Natural killer cell (primary cell): ENCODE data around the gene DSCAML1. TPM values are rescaled to one million over a fixed set of nuclear protein-coding genes. Genes with fewer than 3 reads are reported as not detected.

Source experiments
- ATAC-seq, 3 donors: fragments of 150-1000 bp in 2 of 3; fragments of 200-7000 bp in 1 of 3; cut with Tn5 transposase; 1 replicate in 1 of 3; 2 replicates in 2 of 3; pipeline ENCODE4 v1.10.0; 2021; ENCODE audit warnings: mild to moderate bottlenecking in 2 of 3, moderate library complexity in 2 of 3
- DNase-seq, 2 donors: peaks; one replicate each; pipeline versions ENCODE4 v3.0.0 to v3.0.0-alpha.2; 2013 to 2021; ENCODE audit warnings: mixed read lengths in 1 of 2
- H3K27ac ChIP-seq: one replicate; pipeline ENCODE4 v1.5.1; 2013; ENCODE audit warnings: mild to moderate bottlenecking, low read length
- H3K27me3 ChIP-seq: one replicate; pipeline ENCODE4 v1.6.1; 2013; ENCODE audit warnings: low read length; ENCODE audit not compliant: control insufficient read depth, insufficient read depth
- H3K36me3 ChIP-seq: one replicate; pipeline ENCODE4 v1.6.1; 2013; ENCODE audit warnings: low read length; ENCODE audit not compliant: control insufficient read depth, insufficient read depth
- H3K4me1 ChIP-seq: one replicate; pipeline ENCODE4 v1.6.1; 2013; ENCODE audit warnings: low read length; ENCODE audit not compliant: control insufficient read depth, insufficient read depth
- H3K4me3 ChIP-seq: one replicate; pipeline ENCODE4 v1.5.1; 2013; ENCODE audit warnings: low read length
- H3K9me3 ChIP-seq: one replicate; pipeline ENCODE4 v1.6.1; 2013; ENCODE audit warnings: low read length; ENCODE audit not compliant: control insufficient read depth, insufficient read depth
- H3K27ac Mint-ChIP-seq, 2 donors: one replicate each; pipeline ENCODE4 v1.8.0; 2022; ENCODE audit warnings: mild to moderate bottlenecking in 2 of 2, mixed read lengths in 2 of 2, moderate library complexity in 1 of 2
- H3K27me3 Mint-ChIP-seq, 2 donors: one replicate each; pipeline ENCODE4 v1.8.0; 2022; ENCODE audit warnings: low read depth in 2 of 2, mixed read lengths in 2 of 2
- H3K36me3 Mint-ChIP-seq: one replicate; pipeline ENCODE4 v1.8.0; 2022; ENCODE audit warnings: mixed read lengths
- H3K4me1 Mint-ChIP-seq, 2 donors: one replicate each; pipeline ENCODE4 v1.8.0; 2022; ENCODE audit warnings: mixed read lengths in 2 of 2
- H3K4me3 Mint-ChIP-seq: one replicate; pipeline ENCODE4 v1.8.0; 2022; ENCODE audit warnings: mild to moderate bottlenecking, moderate library complexity, mixed read lengths
- H3K9me3 Mint-ChIP-seq, 2 donors: one replicate each; pipeline ENCODE4 v1.8.0; 2022; ENCODE audit warnings: mixed read lengths in 2 of 2
- CTCF ChIP-seq: fragments of 200-600 bp; IDR thresholded peaks from one replicate; pipeline ENCODE4 v1.8.0; 2022; ENCODE audit warnings: antibody characterized with exemption
- WGBS: methylation state at CpG from one replicate; pipeline ENCODE4 v1.1.7; 2013; ENCODE audit warnings: missing lambda C conversion rate; ENCODE audit not compliant: insufficient coverage; 5-methylcytosine and 5-hydroxymethylcytosine counted together
- intact Hi-C: fragments of 100-400 bp; cut with micrococcal nuclease; formaldehyde crosslinking; loops from one replicate; pipeline ENCODE4 v1.14.2; 2022
- total RNA-seq, 4 donors: library from RNA; stranded (reverse); fragments of 120-200 nt in 1 of 4; gene quantifications; one replicate each; pipeline versions ENCODE4 v1.2.3 to v1.2.4, GENCODE V29; 2013 to 2022

Gene DSCAML1
- total RNA-seq, 3 donors from 2014 or later (not counting 1 experiment from before 2014, with no cell fraction given), result 0.66 TPM; not detected in 2

DNA sequence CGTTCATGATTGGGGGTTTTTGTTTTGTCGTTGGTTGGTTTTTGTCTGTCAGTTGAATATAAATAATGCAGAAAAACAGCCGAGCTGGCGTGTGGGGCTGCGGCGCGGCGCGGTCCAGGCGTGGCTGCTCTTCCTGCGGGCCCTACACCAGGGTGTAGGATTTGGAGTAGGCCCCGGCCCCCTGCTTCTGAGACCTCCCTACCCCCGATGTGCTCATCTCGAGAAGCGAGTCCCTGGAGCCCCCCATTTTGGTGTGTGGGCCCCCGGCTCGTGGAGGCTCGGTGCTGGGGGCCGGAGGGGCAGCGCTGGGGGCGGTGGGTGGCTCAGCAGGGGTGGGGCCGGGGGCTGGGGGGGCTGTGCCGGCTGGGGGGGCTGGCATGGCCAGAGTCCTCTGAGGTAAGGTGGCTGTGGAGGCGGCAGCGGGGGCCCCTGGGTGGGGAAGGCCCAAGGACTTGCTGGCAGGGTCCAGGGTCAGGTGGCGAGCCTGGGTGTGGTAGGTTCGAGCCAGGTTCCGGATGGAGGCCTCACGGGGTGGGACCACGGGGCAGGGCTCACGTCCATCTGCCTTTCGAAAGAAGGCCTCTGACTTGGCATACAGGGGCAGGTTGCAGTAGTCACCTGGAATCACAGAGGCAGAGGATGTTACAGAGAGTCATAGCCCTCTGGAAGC, 368.7 kb downstream of the DSCAML1 start:
- TF ChIP-seq CTCF, result no peak
- DNase-seq (no peak), ATAC-seq (no peak)
- Mint-ChIP-seq H3K36me3 (no peaks in the 10 kb centered on the region), H3K4me1 (peaks cover 7 to 14% of the 10 kb centered on the region in 2 donors), H3K27ac (no peak overlapping the region), H3K4me3 (no peak overlapping the region), H3K27me3 (peaks cover 8 to 15% of the 10 kb centered on the region in 2 donors), H3K9me3 (no peaks in the 10 kb centered on the region)
- peaks cover 9% of the 10 kb centered on the region for H3K4me1 ChIP-seq
- H3K9me3 ChIP-seq, result no peaks in the 10 kb centered on the region
- 88% methylated on average over 32 of the region's 32 CpGs for WGBS
- H3K4me3 ChIP-seq, result no peak overlapping the region
- H3K27me3 ChIP-seq, result no peaks in the 10 kb centered on the region
- H3K27ac ChIP-seq, result no peak overlapping the region
- no peaks in the 10 kb centered on the region for H3K36me3 ChIP-seq
- intact Hi-C loops, result loop anchor here (5.0 to 10.0 kb wide), 3 partner anchors 516 to 744 kb away; no protein-coding TSS in a partner anchor

DNA sequence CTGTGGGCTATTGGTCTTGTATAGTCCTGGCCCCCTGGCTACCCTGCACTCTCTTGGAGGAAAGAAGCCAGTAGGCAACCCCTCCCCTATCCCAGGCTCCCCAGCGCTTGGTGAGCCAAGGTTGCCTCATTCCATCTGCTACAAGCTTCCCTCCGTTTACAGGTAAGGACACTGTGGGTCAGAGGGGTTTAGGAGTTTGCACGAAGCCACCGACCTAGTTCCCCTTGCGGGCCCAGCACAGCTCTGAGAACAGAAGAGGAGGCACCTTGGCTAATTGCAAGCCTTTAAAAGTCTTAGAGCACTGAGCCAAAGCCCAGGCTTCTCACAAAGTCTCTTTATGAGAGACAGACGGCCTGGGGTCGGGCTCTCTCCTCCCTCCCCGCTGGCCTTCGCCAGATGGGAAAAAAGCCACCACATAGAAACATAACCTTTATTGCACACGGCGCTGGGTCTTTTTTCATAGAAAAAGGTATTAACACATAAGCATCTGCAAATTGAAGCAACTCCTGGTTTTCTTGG, 369.6 kb downstream of the DSCAML1 start:
- ATAC-seq (no peak), DNase-seq (no peak)
- Mint-ChIP-seq H3K27ac (no peak overlapping the region), H3K4me3 (no peak overlapping the region), H3K36me3 (no peaks in the 10 kb centered on the region), H3K27me3 (peaks cover 8 to 15% of the 10 kb centered on the region in 2 donors), H3K9me3 (no peaks in the 10 kb centered on the region), H3K4me1 (peaks cover 7 to 14% of the 10 kb centered on the region in 2 donors)
- Histone ChIP-seq H3K27me3 (no peaks in the 10 kb centered on the region), H3K4me3 (no peak overlapping the region), H3K27ac (no peak overlapping the region), H3K9me3 (no peaks in the 10 kb centered on the region), H3K36me3 (no peaks in the 10 kb centered on the region), H3K4me1 (peaks cover 9% of the 10 kb centered on the region)
- TF ChIP-seq CTCF, result no peak
- WGBS, result 94% methylated on average over 10 of the region's 11 CpGs
- intact Hi-C loops, result loop anchor here (5.0 to 10.0 kb wide), 3 partner anchors 517 to 745 kb away; no protein-coding TSS in a partner anchor

DNA sequence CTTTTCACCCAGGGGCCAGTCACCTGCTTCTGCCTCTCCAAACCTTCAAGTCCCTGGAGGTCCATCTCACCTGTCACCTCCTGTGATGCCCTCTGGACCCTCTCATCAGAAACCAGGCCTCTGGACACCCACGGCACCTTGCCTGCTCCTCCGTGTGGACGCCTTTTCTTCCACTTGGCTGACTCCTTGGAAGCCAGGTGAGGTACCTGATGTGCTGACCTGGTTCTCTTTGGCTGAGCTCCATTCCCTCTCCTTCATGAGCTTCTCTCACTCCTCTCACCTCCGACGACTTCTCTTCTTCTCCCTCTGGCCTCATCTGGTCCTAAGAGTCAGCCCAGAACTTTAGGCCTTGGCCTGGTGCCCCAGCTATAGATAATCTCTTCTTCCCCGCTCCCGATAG, 370.1 kb downstream of the DSCAML1 start:
- no peak for DNase-seq
- H3K4me1 Mint-ChIP-seq, result peaks cover 7 to 14% of the 10 kb centered on the region in 2 donors
- H3K36me3 Mint-ChIP-seq, result no peaks in the 10 kb centered on the region
- Histone ChIP-seq H3K27me3 (no peaks in the 10 kb centered on the region), H3K4me3 (no peak overlapping the region), H3K27ac (no peak overlapping the region), H3K4me1 (peaks cover 9% of the 10 kb centered on the region), H3K36me3 (no peaks in the 10 kb centered on the region), H3K9me3 (no peaks in the 10 kb centered on the region)
- 84% methylated on average over 7 of the region's 7 CpGs for WGBS
- H3K27me3 Mint-ChIP-seq, result peaks cover 8 to 15% of the 10 kb centered on the region in 2 donors
- no peak for TF ChIP-seq CTCF
- intact Hi-C loops, result loop anchor here (5.0 to 10.0 kb wide), 3 partner anchors 518 to 745 kb away; no protein-coding TSS in a partner anchor
- no peak overlapping the region for H3K27ac Mint-ChIP-seq
- H3K9me3 Mint-ChIP-seq, result no peaks in the 10 kb centered on the region
- no peak for ATAC-seq
- no peak overlapping the region for H3K4me3 Mint-ChIP-seq
